ENCODE data around the gene HSF2BP. TPM values are rescaled to one million over a fixed set of nuclear protein-coding genes. Genes with fewer than 3 reads are reported as not detected.

The HSF2BP gene
- polyA plus RNA-seq, 1 of the 3 experiments (the other 2 are of a cell fraction) = 1.1 TPM

DNA sequence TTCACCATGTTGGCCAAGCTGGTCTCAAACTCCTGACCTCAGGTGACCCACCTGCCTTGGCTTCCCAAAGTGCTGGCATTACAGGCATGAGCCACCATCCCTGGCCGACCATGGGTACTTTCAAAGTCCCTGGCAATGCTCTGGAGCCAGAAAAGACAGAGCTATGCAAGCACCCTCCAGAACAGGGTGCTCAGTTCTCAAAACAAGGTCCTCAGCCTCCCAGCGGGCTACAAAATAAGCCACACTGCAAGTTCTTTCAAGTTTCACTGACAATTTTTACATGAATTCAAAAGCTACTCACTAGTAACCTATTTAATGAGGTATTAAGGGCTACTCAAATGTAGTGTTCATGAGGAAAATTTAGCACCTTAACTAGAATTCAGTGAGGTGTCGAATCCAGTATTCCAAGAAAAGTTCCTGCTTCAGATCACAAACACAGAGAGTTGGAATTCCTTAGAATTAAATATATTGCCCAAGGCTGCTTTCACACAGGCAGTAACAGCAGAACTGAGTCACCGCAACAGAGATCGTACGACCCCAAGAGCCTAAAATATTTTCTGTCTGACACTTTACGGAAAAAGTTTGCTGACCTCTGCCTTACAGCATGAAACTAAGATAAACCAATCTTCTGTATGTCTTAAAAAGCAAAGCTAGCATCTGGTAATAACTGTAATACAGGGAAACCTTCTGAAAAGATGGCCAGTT, 60.7 kb downstream of the HSF2BP start:
- no peak for DNase-seq
- no peaks in the 10 kb centered on the region; the same call in 1 of the 2 replicates for H3K79me2 ChIP-seq (ENCODE audit: insufficient read depth)
- WGBS (ENCODE audit: low lambda C conversion rate) = 66% methylated on average over 7 of the region's 7 CpGs
- no peaks in the 10 kb centered on the region for H4K20me1 ChIP-seq (ENCODE audit: insufficient read depth)
- H3F3A ChIP-seq (replicated peaks; ENCODE audit: insufficient read depth) = peaks cover 33% of the 10 kb centered on the region
- TF ChIP-seq FOSL2 (IDR thresholded peaks at IDR 0.05; ENCODE audit: borderline replicate concordance, low read depth) (0 out of 2 replicates have a peak, but pooled peaks have one; percentile 10), TCF12 (IDR thresholded peaks at IDR 0.05) (no peak)
- ChIA-PET POLR2A (no interaction called here), CTCF (interaction anchor here (1.6 to 2.2 kb wide), 2 partner anchors 10 to 13 kb away, joined by 5 to 9 read pairs; no protein-coding TSS in a partner anchor)
- no peaks in the 10 kb centered on the region for H3K27me3 ChIP-seq (ENCODE audit: insufficient read depth)
- no peaks in the 10 kb centered on the region for H3K36me3 ChIP-seq (replicated peaks in 1 of 2; ENCODE audit: control insufficient read depth in 1 of 2, insufficient read depth in 2 of 2, low read length in 1 of 2)
- H3K9me2 ChIP-seq = no peaks in the 10 kb centered on the region
- H3K9ac ChIP-seq = peak overlapping the region; percentile 32; the same call in 1 of the 2 replicates
- H3K4me2 ChIP-seq = peak overlapping the region; percentile 6; the same call in 1 of the 2 replicates
- H3K9me3 ChIP-seq = no peaks in the 10 kb centered on the region
- peak overlapping the region; percentile 54 to 89; a peak in 3 of 4 replicates for H3K27ac ChIP-seq (ENCODE audit: low read depth in 2 of 2, low read length in 1 of 2)
- peaks cover 11 to 31% of the 10 kb centered on the region in 2 experiments for H3K4me1 ChIP-seq (ENCODE audit: control insufficient read depth in 1 of 2, insufficient read depth in 2 of 2, low read depth in 1 of 2, low read length in 1 of 2)
- H2AFZ ChIP-seq (ENCODE audit: low read depth) = peak overlapping the region; percentile 14; the same call in 1 of the 2 replicates
- no peak overlapping the region for H3K4me3 ChIP-seq (ENCODE audit: low read depth in 2 of 2, low read length in 1 of 2)

DNA sequence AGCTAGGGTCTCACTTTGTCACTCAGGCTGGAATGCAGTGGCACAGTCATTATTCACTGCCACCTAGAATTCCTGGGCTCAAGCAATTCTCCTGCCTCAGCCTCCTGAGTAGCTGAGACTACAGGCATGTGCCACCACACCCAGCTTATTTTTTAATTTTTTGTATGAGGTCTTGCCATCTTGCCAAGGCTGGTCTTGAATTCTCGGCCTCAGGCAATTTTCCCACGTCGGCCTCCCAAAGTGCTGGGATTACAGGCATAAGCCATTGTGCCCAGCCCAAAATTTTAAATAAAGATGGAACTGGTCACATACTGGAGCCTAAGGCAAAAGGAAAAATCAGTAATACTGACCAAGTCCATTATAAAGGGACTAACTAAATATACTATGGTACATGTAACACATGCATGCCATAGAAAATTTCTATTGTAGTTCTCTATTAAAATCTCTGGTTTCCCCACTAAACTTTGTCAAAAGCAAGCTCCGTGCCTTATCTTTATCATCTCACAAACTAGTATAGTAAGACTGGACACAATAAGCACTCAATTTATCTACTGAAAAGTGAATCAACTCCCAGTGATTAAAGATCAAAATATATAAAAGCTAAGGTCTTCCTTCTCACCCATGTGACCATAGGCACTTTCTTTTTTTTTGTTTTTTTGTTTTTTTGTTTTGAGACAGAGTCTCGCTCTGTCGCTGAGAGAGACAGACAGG, 61.6 kb downstream of the HSF2BP start:
- ChIA-PET POLR2A (interaction anchor here (0.6 kb wide), 1 partner anchor 10 kb away, joined by 5 read pairs; no protein-coding TSS in a partner anchor), CTCF (interaction anchor here (1.6 to 2.2 kb wide), 2 partner anchors 9 to 13 kb away, joined by 5 to 9 read pairs; no protein-coding TSS in a partner anchor)
- Histone ChIP-seq H2AFZ (ENCODE audit: low read depth) (no peak overlapping the region), H3K9ac (peak overlapping the region; percentile 9; the same call in 1 of the 2 replicates), H3K4me1 (ENCODE audit: control insufficient read depth in 1 of 2, insufficient read depth in 2 of 2, low read depth in 1 of 2, low read length in 1 of 2) (peaks cover 5 to 31% of the 10 kb centered on the region in 2 experiments), H3K4me3 (ENCODE audit: low read depth in 2 of 2, low read length in 1 of 2) (no peak overlapping the region), H3K79me2 (ENCODE audit: insufficient read depth) (no peaks in the 10 kb centered on the region; the same call in 1 of the 2 replicates), H3K4me2 (no peak overlapping the region), H3F3A (replicated peaks; ENCODE audit: insufficient read depth) (peaks cover 35% of the 10 kb centered on the region), H4K20me1 (ENCODE audit: insufficient read depth) (no peaks in the 10 kb centered on the region), H3K9me2 (no peaks in the 10 kb centered on the region), H3K36me3 (replicated peaks in 1 of 2; ENCODE audit: control insufficient read depth in 1 of 2, insufficient read depth in 2 of 2, low read length in 1 of 2) (no peaks in the 10 kb centered on the region), H3K27me3 (ENCODE audit: insufficient read depth) (no peaks in the 10 kb centered on the region), H3K27ac (ENCODE audit: low read depth in 2 of 2, low read length in 1 of 2) (peak overlapping the region in 1 of 2 experiments; percentile 89; a peak in 3 of 4 replicates), H3K9me3 (no peaks in the 10 kb centered on the region)
- TF ChIP-seq ELF1 (IDR thresholded peaks at IDR 0.05) = no peak
- DNase-seq = no peak
- 91% methylated on average over 6 of the region's 6 CpGs for WGBS (ENCODE audit: low lambda C conversion rate)

DNA sequence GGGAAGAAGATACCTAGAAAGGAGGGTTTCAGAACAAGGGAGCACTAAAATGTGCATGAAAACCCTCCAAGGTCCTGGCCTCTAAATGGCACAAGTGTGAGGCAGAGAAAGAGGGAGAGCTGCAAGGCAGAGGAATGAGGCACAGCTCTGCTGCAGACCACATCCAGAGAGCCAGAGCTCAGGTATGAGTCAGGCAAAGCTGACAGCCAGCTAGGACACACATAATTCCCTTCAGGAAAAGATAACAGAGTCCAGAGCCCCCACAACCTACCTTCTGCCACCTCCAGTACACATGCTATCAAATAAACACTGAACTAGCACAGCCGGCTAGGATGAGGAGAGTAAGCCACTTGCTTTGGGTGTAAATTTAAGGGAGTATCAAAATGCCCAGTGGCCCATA, 62.2 kb downstream of the HSF2BP start:
- WGBS (ENCODE audit: low lambda C conversion rate) = 56% methylated on average over 1 of the region's 1 CpG
- DNase-seq = no peak
- no peak overlapping the region for H3K4me2 ChIP-seq
- TF ChIP-seq RFX5 (IDR thresholded peaks at IDR 0.05; ENCODE audit: low read length) (no peak), ELF1 (IDR thresholded peaks at IDR 0.05) (no peak), FOXJ3 (CRISPR knock-in tag; IDR thresholded peaks at IDR 0.05) (no peak), JUND (IDR thresholded peaks at IDR 0.05) (peak; percentile 43), FOSL2 (IDR thresholded peaks at IDR 0.05; ENCODE audit: borderline replicate concordance, low read depth) (peak; percentile 71; the same call in 1 of the 2 replicates), EP300 (IDR thresholded peaks at IDR 0.05; ENCODE audit: borderline replicate concordance in 1 of 2, low read depth in 1 of 2, low read length in 1 of 2) (peak in 1 of 2 experiments; percentile 52; a peak in 1 of 4 replicates), TEAD4 (IDR thresholded peaks at IDR 0.05; ENCODE audit: borderline replicate concordance, insufficient read depth) (peak; percentile 29; the same call in 1 of the 2 replicates), NFIC (IDR thresholded peaks at IDR 0.05; ENCODE audit: borderline replicate concordance) (peak; percentile 39; the same call in 1 of the 2 replicates), TCF12 (IDR thresholded peaks at IDR 0.05) (peak; percentile 89)
- TF ChIP-seq, protein P1, sequence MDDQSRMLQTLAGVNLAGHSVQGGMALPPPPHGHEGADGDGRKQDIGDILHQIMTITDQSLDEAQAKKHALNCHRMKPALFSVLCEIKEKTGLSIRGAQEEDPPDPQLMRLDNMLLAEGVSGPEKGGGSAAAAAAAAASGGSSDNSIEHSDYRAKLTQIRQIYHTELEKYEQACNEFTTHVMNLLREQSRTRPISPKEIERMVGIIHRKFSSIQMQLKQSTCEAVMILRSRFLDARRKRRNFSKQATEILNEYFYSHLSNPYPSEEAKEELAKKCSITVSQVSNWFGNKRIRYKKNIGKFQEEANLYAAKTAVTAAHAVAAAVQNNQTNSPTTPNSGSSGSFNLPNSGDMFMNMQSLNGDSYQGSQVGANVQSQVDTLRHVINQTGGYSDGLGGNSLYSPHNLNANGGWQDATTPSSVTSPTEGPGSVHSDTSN (IDR thresholded peaks at IDR 0.05) = peak; percentile 76
- TF ChIP-seq, protein P2, sequence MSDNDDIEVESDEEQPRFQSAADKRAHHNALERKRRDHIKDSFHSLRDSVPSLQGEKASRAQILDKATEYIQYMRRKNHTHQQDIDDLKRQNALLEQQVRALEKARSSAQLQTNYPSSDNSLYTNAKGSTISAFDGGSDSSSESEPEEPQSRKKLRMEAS (IDR thresholded peaks at IDR 0.05; ENCODE audit: low read depth) = 0 out of 2 replicates have a peak, but pooled peaks have one; percentile 17
- no peaks in the 10 kb centered on the region for H3K36me3 ChIP-seq (replicated peaks in 1 of 2; ENCODE audit: control insufficient read depth in 1 of 2, insufficient read depth in 2 of 2, low read length in 1 of 2)
- H4K20me1 ChIP-seq (ENCODE audit: insufficient read depth) = no peaks in the 10 kb centered on the region
- H3K4me1 ChIP-seq (ENCODE audit: control insufficient read depth in 1 of 2, insufficient read depth in 2 of 2, low read depth in 1 of 2, low read length in 1 of 2) = peaks cover 5 to 31% of the 10 kb centered on the region in 2 experiments
- H3K9me3 ChIP-seq = no peaks in the 10 kb centered on the region
- no peaks in the 10 kb centered on the region; the same call in 1 of the 2 replicates for H3K79me2 ChIP-seq (ENCODE audit: insufficient read depth)
- CTCF ChIA-PET = interaction anchor here (2.2 kb wide), 1 partner anchor 14 kb away, joined by 9 read pairs; no protein-coding TSS in a partner anchor
- no peaks in the 10 kb centered on the region for H3K27me3 ChIP-seq (ENCODE audit: insufficient read depth)
- H3F3A ChIP-seq (replicated peaks; ENCODE audit: insufficient read depth) = peaks cover 35% of the 10 kb centered on the region
- no peak overlapping the region for H2AFZ ChIP-seq (ENCODE audit: low read depth)
- peak overlapping the region; percentile 23; the same call in 1 of the 2 replicates for H3K9ac ChIP-seq
- POLR2A ChIA-PET = interaction anchor here (0.6 to 0.9 kb wide), 2 partner anchors 9 kb away, joined by 3 to 5 read pairs; no protein-coding TSS in a partner anchor
- H3K9me2 ChIP-seq = no peaks in the 10 kb centered on the region
- H3K27ac ChIP-seq (ENCODE audit: low read depth in 2 of 2, low read length in 1 of 2) = peak overlapping the region in 1 of 2 experiments; percentile 89; a peak in 3 of 4 replicates
- no peak overlapping the region for H3K4me3 ChIP-seq (ENCODE audit: low read depth in 2 of 2, low read length in 1 of 2)
